Mucosa of gallbladder (tissue), 1 donor: ENCODE data around the gene KCNK4. TPM values are rescaled to one million over a fixed set of nuclear protein-coding genes. Genes with fewer than 3 reads are reported as not detected.

Experiments
- DNase-seq: peaks from one replicate; pipeline ENCODE4 v3.0.0-alpha.2; 2020; ENCODE audit warnings: low spot score
- total RNA-seq: library from RNA; stranded (reverse); gene quantifications from one replicate; pipeline ENCODE4 v1.2.1, GENCODE V29; 2021
- donor health status: DM: no; HTN: no; CAD: no.

KCNK4 gene
- total RNA-seq, 1 donor from 2014 or later: not detected

DNA sequence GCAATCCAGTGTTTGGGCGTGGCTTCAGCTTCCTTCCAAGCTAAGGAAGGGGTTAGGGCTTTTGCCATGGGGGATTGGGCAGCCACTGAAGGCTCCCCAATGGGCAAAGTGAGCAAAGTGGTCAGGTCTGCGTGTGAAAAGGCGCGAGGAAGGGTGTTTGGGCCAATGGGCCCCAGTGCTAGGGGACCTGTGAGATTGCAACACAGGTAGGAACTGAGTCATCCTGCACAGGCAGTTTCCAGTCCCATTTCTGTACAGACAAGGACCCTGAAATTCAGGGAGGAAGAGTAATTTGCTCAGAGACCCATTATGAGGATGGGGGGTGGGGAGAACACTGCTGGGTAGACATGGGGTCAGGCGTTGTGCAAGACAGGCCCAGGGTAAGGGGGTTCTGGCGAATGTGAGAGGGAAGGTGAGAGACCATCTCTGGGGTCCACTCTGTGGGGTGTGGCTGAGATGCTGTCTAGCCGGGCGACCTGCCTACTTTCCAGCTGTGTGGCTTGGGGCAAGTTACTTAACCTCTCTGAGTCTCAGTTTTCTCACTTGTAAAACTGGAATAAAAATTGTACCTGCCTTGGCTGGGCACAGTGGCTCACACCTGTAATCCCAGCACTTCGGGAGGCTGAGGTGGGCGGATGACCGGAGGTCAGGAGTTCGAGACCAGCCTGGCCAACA, 56.2 kb downstream of the KCNK4 start:
- DNase-seq: no peak

DNA sequence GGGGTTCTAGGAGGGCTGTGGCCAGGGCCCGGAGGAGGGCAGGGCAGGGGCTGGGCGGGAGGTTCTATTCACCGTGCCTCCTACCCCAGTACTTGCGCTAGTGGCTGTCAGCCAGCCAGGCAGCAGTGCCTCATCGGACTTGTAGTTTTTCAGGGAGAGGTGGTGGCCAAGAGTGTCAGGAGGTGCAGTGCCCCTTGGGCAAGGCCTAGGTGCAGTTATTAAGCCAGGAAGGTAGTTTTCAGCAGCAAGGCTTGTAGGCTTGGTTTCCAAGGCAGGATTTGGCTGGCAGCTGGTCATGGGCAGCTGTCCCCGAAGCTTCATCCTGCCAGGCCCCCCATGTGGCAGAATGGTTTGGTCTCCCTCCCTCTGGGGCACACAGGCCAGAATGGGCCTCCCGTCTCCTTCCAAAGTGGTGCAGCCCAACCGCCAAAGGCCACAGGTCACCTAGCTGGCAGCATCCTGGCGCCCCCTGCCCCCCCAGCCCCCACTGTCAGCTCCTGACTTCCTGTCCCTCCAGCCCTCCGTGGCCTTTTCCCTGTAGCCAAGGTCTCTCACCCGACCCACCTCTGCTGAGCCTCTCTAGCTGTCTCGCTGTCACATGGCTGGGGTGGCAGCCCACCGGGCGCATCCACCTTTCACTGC, 57.4 kb downstream of the KCNK4 start:
- DNase-seq: no peak

DNA sequence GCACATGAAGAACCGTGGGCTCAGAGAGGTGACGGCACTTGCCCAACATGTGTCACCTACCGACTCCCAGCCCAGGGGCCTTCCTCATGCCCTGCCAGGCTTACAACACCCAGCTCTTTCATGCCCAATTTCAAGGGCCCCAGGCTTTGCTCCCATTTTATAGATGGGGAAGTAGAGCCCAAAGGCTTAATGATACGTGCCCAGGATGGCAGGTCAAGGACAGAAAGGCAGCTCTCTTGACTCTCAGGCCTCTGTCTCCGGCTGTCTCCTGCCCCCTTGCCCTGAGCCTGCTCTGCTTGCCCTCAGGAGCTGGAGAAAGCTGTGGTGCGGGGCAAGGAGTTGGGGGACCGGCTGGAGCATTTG, 57.9 kb downstream of the KCNK4 start:
- no peak for DNase-seq

DNA sequence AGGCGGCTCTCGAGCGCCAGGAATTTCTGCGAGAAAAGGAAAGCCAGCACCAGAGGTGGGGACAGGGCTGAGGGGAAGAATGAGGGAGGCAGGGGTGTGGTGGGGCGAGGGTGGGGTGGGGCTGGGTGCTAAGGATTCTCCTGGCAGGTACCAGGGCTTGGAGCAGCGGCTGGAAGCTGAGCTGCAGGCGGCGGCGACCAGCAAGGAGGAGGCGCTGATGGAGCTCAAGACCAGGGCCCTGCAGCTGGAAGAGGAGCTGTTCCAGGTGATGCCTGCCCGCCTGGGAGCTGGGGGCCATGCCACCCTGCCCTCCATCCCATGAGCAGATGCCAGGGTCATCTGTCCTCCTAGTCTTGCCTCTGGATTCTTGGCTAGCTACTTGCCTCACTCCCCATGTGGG, 58.3 kb downstream of the KCNK4 start:
- DNase-seq: no peak

Other genes starting within 250 kb of the KCNK4 start
- 19.3 TPM for gene MACROD1, start 125.2 kb upstream of the KCNK4 start, total RNA-seq
- 115 TPM for gene STIP1, start 105.1 kb upstream of the KCNK4 start, total RNA-seq
- gene FERMT3, start 84.6 kb upstream of the KCNK4 start, total RNA-seq: 21.7 TPM
- 47.4 TPM for gene TRPT1, start 65.1 kb upstream of the KCNK4 start, total RNA-seq
- gene NUDT22, start 65.0 kb upstream of the KCNK4 start, total RNA-seq: 78.6 TPM
- gene DNAJC4, start 60.8 kb upstream of the KCNK4 start, total RNA-seq: 62.7 TPM
- gene VEGFB, start 56.7 kb upstream of the KCNK4 start, total RNA-seq: 104 TPM
- gene FKBP2, start 50.2 kb upstream of the KCNK4 start, total RNA-seq: 120 TPM
- 74.7 TPM for gene PPP1R14B, start 44.4 kb upstream of the KCNK4 start, total RNA-seq
- 42.4 TPM for gene PLCB3, start 39.8 kb upstream of the KCNK4 start, total RNA-seq
- gene BAD, start 6.6 kb upstream of the KCNK4 start, total RNA-seq: 112 TPM
- 105 TPM for gene GPR137, start 5.5 kb upstream of the KCNK4 start, total RNA-seq
- 0.29 TPM for gene CATSPERZ, start 9.1 kb downstream of the KCNK4 start, total RNA-seq
- 97.7 TPM for gene ESRRA, start 14.2 kb downstream of the KCNK4 start, total RNA-seq
- 126 TPM for gene TRMT112, start 26.3 kb downstream of the KCNK4 start, total RNA-seq
- 202 TPM for gene PRDX5, start 26.8 kb downstream of the KCNK4 start, total RNA-seq
- 25.8 TPM for gene CCDC88B, start 48.9 kb downstream of the KCNK4 start, total RNA-seq
- 33.0 TPM for gene RPS6KA4, start 67.9 kb downstream of the KCNK4 start, total RNA-seq